ENCODE measurements around the gene TMEM132A. TPM values are rescaled to one million over a fixed set of nuclear protein-coding genes. Genes with fewer than 3 reads are reported as not detected.
"Not testable (repeated sequence)": the region's sequence is repeated elsewhere in the genome, so short reads cannot be mapped to it uniquely, and the experiment has no call there.

The TMEM132A gene
- total RNA-seq, 4 donors from 2014 or later = 1.8 to 7.0 (median 3.5) TPM

DNA sequence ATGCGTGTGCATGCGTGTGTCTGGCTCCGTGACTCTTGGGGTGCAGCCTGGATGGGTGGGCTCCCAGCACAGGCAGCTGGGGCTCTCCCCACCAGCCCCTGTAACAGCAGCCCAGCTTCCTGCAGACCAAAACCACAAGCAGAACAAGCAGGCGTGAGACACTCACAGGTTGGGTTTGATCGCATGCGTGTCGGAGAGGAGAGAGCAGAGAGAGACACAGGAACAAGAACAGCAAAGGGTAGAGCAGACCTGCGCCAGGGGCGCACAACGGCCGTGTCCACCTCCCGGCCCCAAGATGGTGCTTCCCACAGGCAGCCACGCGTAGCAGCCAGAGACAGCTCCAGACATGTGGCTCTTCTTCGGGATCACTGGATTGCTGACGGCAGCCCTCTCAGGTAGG is 47.3 kb downstream of the TMEM132A start, which contains the start of gene CD6:
TSS of gene CD6 (plus strand) at position 161 of the 400 bp plus-strand sequence. CDS start at position 347, 186 bp downstream.
- peak within 1 kb of the TSS in 3 of 4 donors; percentile 7 to 38 (median 7) for H3K4me3 ChIP-seq
- in situ Hi-C loops (cut with MboI; ENCODE audit: low pct_ligation_motif_present in 1 of 4, low pct_unique_long_range_greater_than_20kb in 1 of 4, low sequenced_read_pairs in 3 of 4) (no loop called here), intact Hi-C loops (cut with DNase I; ENCODE audit: low total_unique reads) (no loop called here)
- peak within 1 kb of the TSS; percentile 39 to 63 (median 54) for H3K27ac ChIP-seq
- TF ChIP-seq POLR2AphosphoS5 (IDR thresholded peaks at IDR 0.05) = peak in 1 of 3 donors; percentile 24
- TF ChIP-seq, protein P1, sequence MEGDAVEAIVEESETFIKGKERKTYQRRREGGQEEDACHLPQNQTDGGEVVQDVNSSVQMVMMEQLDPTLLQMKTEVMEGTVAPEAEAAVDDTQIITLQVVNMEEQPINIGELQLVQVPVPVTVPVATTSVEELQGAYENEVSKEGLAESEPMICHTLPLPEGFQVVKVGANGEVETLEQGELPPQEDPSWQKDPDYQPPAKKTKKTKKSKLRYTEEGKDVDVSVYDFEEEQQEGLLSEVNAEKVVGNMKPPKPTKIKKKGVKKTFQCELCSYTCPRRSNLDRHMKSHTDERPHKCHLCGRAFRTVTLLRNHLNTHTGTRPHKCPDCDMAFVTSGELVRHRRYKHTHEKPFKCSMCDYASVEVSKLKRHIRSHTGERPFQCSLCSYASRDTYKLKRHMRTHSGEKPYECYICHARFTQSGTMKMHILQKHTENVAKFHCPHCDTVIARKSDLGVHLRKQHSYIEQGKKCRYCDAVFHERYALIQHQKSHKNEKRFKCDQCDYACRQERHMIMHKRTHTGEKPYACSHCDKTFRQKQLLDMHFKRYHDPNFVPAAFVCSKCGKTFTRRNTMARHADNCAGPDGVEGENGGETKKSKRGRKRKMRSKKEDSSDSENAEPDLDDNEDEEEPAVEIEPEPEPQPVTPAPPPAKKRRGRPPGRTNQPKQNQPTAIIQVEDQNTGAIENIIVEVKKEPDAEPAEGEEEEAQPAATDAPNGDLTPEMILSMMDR (IDR thresholded peaks at IDR 0.05) = no peak
- peak; percentile 40 for TF ChIP-seq POLR2A (IDR thresholded peaks at IDR 0.05)
- H3K4me1 ChIP-seq = no peaks in the 10 kb centered on the region
- no peaks in the 10 kb centered on the region for H3K36me3 ChIP-seq
- H3K9me3 ChIP-seq = no peaks in the 10 kb centered on the region
- peak; percentile 29 for DNase-seq
- 83 to 100% methylated on average over 2 to 16 of the region's 16 CpGs for WGBS, 2 donors (ENCODE audit: low coverage in 1 of 2)
- H3K27me3 ChIP-seq = peaks cover 3% of the 10 kb centered on the region

DNA sequence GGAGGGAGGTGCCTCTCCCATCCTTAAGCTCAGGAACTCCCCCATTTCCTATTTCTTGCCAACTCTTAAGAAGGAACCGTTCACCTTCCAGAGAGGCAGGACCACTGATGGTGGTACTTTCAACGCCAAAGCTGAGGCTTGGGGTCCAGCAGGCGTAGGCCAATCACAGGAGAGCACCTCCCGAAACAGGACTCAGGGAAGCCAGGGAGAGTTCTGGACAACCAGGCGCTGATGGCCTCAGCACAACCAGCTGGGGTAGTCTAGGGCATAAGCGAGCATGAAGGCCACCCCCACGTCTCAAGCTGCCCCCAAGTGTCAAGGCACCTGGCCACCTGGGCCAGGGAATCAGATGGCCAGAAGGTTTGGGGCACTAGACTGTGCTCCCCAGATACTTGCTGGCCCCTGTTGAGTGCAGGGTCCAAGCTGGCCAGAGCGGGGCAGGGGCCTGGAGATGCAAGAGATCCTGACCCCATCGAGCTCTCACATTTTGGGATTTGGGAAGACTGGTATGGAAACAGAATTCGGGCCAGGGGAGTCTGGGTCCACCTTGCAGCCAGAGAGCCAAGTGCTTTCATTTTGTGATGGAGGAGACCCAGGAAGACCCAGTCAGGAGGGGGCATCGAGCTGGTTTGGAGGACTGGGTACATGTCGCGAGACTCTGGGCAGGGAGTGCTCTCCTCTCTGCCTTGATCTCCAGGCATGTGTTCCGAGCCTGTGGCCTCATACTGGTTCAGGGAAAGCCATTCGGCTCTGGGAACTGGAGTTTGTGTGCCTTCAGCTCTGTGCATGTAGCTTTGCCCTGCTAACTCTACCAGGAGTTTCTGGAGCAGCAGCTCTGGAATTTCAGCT is 48.1 kb downstream of the TMEM132A start:
- Histone ChIP-seq H3K9me3 (no peaks in the 10 kb centered on the region), H3K27me3 (peaks cover 3% of the 10 kb centered on the region), H3K4me3 (peak overlapping the region in 3 of 4 donors; percentile 7 to 38 (median 7)), H3K4me1 (no peaks in the 10 kb centered on the region), H3K36me3 (no peaks in the 10 kb centered on the region), H3K27ac (peak overlapping the region; percentile 39 to 63 (median 54))
- in situ Hi-C loops (cut with MboI; ENCODE audit: low pct_ligation_motif_present in 1 of 4, low pct_unique_long_range_greater_than_20kb in 1 of 4, low sequenced_read_pairs in 3 of 4) (no loop called here), intact Hi-C loops (cut with DNase I; ENCODE audit: low total_unique reads) (no loop called here)
- TF ChIP-seq POLR2AphosphoS5 (IDR thresholded peaks at IDR 0.05) (no peak), EP300 (IDR thresholded peaks at IDR 0.05; ENCODE audit: low read depth) (no peak), POLR2A (IDR thresholded peaks at IDR 0.05) (no peak)
- TF ChIP-seq, protein P1 (IDR thresholded peaks at IDR 0.05) = no peak
- DNase-seq = no peak
- WGBS, 2 donors (ENCODE audit: low coverage in 1 of 2) = 75 to 87% methylated on average over 5 to 15 of the region's 15 CpGs

GRCh38 chr11:60973699-60974098 is 49.4 kb downstream of the TMEM132A start:
- no peaks in the 10 kb centered on the region for H3K36me3 ChIP-seq
- peak overlapping the region; percentile 21 to 63 (median 32) for H3K27ac ChIP-seq
- in situ Hi-C loops (cut with MboI; ENCODE audit: low pct_ligation_motif_present in 1 of 4, low pct_unique_long_range_greater_than_20kb in 1 of 4, low sequenced_read_pairs in 3 of 4) (no loop called here), intact Hi-C loops (cut with DNase I; ENCODE audit: low total_unique reads) (no loop called here)
- H3K4me3 ChIP-seq = peak overlapping the region in 1 of 4 donors; percentile 38
- 63 to 80% methylated on average over 3 to 6 of the region's 6 CpGs for WGBS, 2 donors (ENCODE audit: low coverage in 1 of 2)
- DNase-seq = no peak
- H3K9me3 ChIP-seq = no peaks in the 10 kb centered on the region
- no peaks in the 10 kb centered on the region for H3K4me1 ChIP-seq
- peaks cover 3% of the 10 kb centered on the region for H3K27me3 ChIP-seq
- TF ChIP-seq POLR2A (IDR thresholded peaks at IDR 0.05) = no peak
- TF ChIP-seq, protein P1 (IDR thresholded peaks at IDR 0.05) = no peak
- TF ChIP-seq EP300 (IDR thresholded peaks at IDR 0.05; ENCODE audit: low read depth) = no peak
- no peak for TF ChIP-seq POLR2AphosphoS5 (IDR thresholded peaks at IDR 0.05)

DNA sequence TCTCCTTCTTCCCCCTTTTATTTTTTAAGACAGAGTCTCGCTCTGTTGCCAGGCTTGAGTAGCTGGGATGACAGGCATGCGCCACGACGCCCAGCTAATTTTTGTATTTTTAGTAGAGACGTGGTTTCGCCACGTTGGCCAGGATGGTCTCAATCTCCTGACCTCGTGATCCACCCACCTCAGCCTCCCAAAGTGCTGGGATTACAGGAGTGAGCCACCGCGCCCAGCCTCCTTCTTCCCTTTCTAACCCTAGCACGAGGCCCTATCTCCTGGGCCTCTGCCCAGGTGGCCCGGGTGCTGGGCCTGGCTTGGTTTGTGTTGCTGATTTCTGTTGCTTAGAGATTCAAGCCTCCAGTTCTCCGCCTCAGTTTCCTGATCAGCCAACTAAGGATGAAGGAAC is 50.1 kb downstream of the TMEM132A start:
- peak overlapping the region in 1 of 4 donors; percentile 38 for H3K4me3 ChIP-seq
- H3K36me3 ChIP-seq; H3K27me3 ChIP-seq; DNase-seq; H3K4me1 ChIP-seq; H3K9me3 ChIP-seq; in situ Hi-C loops (cut with MboI; ENCODE audit: low pct_ligation_motif_present in 1 of 4, low pct_unique_long_range_greater_than_20kb in 1 of 4, low sequenced_read_pairs in 3 of 4); intact Hi-C loops (cut with DNase I; ENCODE audit: low total_unique reads): not testable (repeated sequence)
- 80 to 89% methylated on average over 3 to 13 of the region's 13 CpGs for WGBS, 2 donors (ENCODE audit: low coverage in 1 of 2)
- H3K27ac ChIP-seq = peak overlapping the region; percentile 21 to 63 (median 32)

Measured in transverse colon (tissue), 4 donors.